Activated effector memory CD4-positive, alpha-beta T cell treated with Interleukin-2 at 50 U/mL for 16 hours (primary cell): ENCODE measurements around the gene URI1.
"Not testable (repeated sequence)": the region's sequence is repeated elsewhere in the genome, so short reads cannot be mapped to it uniquely, and the experiment has no call there.

Source experiments
- DNase-seq: peaks from one replicate; pipeline ENCODE4 v3.0.0-alpha.2; 2020

Gene URI1, protein sequence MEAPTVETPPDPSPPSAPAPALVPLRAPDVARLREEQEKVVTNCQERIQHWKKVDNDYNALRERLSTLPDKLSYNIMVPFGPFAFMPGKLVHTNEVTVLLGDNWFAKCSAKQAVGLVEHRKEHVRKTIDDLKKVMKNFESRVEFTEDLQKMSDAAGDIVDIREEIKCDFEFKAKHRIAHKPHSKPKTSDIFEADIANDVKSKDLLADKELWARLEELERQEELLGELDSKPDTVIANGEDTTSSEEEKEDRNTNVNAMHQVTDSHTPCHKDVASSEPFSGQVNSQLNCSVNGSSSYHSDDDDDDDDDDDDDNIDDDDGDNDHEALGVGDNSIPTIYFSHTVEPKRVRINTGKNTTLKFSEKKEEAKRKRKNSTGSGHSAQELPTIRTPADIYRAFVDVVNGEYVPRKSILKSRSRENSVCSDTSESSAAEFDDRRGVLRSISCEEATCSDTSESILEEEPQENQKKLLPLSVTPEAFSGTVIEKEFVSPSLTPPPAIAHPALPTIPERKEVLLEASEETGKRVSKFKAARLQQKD

DNA sequence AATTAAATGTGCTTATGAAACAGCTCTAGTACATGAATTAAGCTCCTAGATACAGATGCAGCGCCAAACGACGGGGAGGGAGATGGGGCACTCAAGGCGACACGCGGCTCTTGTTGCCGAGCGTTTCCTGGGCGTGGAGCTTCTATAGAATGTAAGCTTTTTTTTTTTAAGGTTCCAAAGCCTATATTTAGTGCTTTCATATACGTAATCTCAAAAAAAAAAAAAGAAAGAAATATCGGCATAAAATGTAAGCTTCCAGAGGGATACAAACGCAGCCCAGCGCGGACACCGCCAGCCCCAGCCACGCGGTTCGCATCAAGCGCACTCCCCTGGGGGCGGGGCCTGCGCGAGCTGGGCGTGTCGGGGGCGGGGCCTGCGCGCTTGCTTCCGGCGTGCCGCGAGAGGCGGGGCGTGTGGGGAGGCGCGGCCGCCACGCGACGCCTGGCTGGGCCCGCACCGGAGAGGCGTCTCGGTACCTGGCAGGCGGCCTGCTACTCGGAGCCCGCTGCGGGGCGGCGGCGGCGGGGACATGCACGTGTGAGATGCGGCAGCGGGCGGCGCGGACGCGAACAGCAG, at the start of gene URI1:
Gene URI1 (plus strand): TSS at position 412 of the 576 bp plus-strand sequence. CDS start 309 bp downstream, outside the sequence.
- peak; percentile 91 for DNase-seq

DNA sequence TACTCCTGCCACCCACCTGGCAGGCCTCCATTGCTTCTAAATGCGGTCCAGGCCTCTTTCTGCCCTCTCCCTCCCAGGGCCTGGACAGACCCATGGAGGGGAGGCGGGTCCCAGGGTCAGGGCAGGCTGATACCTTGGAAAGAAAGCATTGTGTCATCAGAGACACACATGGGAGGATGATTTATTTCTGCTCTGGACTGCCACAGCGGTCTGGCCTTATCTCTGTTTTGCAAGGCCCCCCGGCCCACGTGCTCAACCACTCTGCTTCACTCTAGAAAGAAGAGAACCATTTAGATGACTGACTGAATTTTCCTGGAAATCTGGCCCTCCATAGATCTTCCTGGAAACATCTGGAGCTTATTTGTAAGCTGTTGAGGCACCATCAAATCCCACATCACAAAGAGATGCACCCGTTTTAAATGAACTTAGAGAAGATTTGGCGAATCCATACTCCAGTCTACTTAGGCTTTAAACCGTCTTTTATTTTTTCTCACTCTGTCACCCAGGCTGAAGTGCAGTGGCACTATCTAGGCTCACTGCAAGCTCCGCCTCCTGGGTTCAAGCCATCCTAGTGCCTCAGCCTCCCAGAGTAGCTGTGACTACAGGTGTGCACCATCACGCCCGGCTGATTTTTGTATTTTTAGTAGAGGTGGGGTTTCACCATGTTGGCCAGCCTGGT, 48.3 kb upstream of the URI1 start:
- no peak for DNase-seq

DNA sequence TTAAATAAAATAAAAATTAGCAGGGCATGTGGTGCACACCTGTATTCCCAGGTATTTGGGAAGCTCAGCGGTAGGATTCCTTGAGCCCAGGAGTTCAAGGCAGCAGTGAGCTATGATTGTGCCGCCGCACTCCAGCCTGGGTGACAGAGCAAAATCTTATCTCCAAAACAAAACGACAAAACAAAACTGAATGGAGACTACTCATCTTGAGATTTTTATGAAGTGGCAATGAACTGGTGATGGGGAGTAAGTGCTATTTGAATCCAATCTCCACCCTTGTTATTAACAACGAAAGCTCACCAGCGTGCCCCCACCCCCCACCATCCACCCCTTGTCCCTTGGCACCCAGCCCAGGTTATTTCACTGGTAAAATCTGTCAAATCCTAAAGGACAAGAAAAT, 45.2 kb upstream of the URI1 start:
- DNase-seq = no peak

DNA sequence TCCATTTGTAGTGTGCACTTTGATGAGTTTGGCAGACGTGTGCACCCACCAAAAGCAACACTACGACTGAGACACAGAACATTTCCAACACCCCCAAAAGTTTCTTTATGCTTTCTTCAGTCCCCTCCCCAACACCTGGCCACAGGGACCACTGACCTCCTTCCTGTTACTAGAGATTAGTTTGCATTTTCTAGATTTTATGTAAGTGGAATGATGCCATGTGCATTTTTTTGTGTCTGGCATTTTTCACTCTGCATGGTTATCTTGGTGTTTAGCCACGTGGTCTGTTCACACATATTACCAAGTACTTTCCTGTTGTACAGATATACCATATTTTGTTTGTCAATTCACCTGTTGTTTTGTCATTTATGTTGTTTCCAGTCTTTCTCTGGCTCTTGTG, 44.6 kb upstream of the URI1 start:
- DNase-seq = no peak

DNA sequence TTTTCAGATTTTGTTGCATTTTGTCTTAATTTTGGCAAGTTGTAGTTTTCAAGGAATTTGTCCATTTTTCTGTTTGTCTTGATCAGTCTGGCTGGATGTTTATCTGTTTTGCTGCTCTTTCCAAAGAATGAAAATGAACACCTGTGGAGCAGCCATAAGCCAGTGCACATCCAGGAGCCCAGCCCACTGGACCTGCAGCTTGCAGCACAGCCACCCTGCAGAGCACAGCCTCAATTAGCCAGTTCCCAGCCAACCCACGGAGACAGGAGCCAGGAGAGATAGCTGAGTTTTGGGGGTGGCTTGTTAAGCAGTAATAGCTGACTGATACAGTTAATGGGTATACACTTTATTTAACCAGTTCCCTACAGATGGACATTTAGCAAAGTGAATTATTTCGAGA, 38.0 kb upstream of the URI1 start:
- DNase-seq = no peak

DNA sequence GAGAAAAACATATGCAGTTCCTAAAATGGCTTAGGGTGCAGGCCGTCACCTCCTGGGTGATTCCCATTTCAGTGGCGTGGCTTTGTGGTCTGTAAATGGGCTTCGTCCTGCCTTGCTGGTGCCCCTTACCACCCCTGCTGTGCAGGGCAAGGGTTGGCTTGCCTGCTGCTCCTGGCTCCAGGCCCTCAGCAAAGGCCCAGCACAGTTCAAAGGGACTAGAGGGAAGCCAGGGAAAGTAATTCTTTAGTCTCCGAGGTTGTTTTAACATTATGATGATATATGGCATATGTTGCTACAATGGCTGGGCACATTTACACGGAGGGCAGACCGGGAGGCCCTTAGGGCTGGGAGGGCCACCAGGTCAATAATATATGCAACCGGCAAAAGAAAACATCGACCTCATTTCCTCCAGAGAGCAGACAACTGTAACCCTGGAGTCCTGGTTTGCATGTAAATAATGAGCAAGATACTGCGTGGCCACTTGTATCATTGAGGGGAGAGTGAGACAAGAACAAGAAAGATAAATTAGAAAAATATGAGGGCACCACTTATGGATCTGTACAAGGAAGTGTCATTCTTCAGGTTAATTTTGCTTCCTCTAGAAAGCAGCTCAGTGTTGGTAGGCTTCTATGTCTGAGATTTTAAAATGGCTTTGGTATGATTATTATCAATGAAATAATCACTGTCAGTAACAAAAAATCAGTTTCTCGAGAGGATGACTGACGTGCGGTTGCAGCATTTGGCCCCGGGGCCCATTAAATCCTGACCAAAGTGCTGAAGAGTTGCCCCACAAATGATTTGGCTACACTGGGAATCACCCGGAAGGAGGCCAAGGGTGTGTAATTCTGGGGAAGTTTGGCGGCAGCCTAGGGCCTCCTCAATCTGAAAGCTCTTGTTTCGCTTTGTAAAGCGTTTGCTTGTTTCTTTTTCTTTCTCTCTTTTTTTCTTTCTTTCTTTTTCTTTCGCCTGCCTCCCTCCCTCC, 32.8 kb upstream of the URI1 start:
- DNase-seq = no peak

DNA sequence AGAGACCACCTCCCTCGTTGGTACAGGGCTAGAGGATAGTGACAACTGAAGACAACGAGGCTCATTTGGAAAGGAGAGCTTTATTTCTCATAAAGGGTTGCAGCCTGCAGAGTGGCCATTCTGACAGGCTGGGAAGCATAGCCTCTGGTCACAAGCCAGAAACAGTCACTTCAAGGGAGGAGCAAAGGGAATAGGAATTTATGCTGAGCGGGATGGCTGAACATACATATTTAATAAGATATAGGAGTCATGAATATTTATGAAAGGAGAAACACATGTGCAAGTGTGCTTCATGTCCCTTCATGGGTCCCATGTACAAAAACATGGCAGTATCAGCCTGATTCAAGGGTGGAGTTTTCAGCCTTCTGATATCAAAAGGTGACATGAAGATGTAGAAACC, 27.1 kb upstream of the URI1 start:
- no peak for DNase-seq

DNA sequence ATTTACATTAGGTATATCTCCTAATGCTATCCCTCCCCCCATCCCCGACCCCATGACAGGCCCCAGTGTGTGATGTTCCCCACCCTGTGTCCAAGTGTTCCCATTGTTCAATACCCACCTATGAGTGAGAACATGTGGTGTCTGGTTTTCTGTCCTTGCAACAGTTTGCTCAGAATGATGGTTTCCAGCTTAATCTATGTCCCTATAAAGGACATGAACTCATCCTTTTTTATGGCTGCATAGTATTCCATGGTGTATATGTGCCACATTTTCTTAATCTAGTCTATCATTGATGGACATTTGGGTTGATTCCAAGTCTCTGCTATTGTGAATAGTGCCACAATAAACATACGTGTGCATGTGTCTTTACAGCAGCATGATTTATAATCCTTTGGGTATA, 26.2 kb upstream of the URI1 start:
- DNase-seq = not testable (repeated sequence)

DNA sequence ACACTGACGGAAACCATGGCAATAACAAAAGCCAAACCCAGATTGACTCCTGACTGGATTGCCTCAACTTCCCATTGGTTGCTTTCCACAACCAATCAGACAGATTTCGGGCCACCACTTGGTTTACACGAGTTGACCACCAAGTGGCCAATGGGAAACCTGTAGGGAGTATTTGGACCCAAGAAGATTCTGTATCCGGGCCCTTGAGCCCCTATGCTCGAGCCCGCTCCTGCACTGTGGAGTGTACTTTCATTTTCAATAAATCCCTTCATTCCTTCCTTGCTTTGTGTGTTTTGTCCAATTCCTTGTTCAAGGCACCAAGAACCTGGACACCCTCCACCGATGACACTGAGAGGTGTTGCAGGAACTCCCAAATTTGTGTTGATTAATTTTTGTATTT, 24.1 kb upstream of the URI1 start:
- no peak for DNase-seq

DNA sequence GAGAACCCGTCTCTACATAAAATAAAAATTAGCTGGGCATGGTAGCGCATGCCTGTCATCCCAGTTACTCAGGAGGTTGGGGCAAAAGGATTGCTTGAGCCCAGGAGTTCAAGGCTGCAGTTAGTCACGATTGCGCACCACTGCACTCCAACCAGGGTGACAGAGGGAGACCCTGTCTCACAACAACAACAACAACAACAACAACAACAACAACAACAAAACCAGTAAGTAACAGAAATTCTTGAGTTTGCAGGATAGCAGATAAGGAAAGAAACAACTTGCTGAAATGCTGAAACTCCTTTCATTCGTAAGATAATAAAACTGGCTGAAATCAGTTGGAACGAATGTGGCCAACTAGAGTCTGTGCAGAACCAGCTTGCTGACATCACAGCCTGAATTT, 23.1 kb upstream of the URI1 start:
- no peak for DNase-seq

DNA sequence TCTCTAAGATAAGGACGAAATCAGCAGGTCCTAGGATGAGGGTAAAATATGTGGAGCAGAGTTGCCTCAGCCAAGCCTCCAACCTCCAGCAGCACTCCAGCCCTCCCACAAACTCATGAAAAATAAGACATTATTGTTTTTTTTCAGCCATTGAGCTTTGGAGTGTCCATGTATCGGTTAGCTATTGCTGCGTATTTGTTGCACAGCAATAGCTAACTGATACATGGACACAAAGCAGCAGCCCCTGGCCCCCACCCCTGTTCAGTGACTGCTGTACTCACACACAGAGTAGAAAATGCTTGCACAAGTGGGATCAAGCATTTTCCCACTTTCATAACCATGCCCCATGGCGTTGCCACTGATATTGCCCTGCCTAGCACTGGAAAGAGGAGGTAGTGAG, 19.1 kb upstream of the URI1 start:
- DNase-seq = no peak

DNA sequence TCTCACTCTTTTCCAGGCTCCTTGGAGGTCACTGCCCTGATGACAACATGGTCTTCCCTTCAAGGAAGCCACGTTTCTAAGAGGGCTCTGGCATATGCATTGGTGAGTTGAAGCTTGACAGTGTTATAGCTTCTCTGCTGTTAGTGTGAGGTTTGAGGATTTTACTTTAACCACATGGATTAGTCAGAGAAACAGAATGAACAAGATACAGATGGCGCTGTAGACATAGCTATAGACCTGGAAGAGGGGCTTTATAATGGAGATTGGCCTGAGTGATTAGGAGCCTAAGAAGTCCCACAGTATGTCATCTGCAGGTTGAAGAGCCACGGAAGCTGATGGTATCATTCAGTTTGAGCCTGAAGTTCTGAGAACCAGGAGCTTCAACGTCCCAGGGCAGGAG, 18.4 kb upstream of the URI1 start:
- DNase-seq = no peak

DNA sequence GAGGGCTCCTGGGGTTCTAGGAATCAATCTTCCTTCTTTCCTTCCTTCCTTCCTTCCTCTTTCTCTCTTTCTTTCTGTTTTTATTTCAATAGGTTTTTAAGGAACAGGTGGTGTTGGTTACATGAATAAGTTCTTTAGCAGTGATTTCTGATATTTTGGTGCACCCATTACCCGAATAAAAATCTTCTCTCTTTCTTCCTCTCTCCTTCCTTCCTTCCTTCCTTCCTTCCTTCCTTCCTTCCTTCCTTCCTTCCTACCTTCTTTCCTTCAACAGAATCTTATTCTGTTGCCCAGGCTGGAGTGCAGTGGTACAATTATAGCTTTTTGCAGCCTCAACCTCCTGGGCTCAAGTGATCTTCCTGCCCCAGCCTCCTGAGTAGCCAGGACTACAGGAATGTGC, 16.0 kb upstream of the URI1 start:
- DNase-seq = no peak

DNA sequence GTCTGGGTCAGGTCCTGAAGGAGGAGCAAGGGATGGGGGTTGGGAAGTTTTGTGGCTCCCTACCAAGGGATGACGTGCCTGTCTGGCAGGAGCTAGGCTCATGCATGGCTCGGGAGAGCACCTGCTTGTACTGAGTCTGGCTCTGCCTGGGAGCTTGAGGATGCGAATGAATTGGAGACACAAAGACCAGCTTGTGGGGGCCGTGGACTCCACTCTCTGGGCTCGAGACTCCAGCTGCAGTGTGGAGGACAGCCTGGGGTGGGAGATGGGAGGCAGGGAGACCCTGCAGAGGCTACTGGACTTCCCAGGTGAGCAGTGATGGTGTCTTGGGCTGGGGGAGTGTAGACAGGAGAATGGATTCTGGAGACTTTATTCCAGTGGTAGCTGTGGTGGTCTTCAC, 15.2 kb upstream of the URI1 start:
- DNase-seq = no peak

DNA sequence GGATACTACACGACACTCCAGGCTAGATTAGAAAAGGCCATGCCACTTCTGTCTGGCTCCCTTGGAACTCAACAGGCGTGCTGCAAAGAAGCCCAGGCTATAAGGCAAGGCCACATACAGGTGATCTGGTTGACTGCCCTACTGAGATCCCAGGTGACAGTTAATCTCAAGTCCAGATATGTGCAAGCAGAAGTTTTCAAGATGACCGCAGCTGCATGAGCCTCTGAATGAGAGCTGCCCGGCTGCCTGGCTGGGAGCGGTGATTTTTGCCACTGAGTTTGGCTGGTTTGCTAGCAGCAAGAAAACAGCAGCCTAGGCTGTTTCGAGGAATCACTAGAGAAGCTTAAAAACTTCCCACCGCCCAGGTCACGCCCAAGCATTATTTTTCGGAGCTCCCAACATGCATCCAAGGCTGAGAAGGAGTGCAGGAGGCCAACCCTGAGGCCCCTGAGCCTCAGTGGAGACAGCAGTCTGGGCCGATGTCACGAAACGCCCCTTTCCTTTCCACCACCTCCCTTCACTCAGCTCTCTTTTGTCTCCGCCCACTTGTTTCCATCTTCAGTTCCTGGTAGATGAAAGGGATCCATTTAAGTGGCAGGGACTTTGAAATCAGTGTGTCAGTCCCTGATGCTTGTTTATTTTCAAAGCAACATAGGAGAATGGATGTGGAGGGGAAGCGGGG, 14.0 kb upstream of the URI1 start:
- no peak for DNase-seq

DNA sequence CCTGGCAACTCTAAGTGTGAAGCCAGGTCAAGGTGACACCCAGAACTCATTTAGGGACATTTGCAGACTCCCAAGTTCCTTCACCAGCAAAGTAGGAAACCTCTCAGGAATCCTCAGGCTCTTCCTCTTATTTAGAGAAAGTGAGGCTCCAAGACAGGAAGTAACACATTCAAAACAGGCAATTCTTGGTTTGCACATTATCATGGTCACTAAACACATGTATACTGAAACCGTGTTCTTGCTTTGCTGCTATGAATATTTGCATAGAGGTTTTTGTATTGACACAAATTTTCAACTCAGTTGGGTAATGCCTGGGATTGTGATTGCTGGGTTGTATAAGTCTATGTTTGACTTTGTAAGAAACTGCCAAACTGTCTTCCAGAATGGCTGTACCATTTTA, 13.2 kb upstream of the URI1 start:
- no peak for DNase-seq

DNA sequence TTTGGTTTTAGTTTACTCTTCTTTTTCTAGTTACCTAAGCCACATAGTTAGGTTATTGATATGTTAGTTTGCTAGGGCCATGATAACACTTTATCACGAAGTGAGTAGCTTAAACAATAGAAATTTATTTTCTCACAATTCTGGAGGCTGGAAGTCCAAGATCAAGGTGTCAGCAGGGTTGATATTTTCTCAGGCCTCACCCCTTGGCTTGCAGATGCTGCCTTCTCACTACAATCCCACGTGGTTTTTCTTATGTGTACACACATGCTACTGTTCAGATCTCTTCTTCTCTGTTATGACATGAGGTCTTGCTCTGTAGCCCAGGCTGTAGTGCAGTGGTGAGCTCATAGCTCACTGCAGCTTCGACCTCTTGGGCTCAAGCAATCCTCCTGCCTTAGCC, 7.8 kb upstream of the URI1 start:
- DNase-seq = no peak

DNA sequence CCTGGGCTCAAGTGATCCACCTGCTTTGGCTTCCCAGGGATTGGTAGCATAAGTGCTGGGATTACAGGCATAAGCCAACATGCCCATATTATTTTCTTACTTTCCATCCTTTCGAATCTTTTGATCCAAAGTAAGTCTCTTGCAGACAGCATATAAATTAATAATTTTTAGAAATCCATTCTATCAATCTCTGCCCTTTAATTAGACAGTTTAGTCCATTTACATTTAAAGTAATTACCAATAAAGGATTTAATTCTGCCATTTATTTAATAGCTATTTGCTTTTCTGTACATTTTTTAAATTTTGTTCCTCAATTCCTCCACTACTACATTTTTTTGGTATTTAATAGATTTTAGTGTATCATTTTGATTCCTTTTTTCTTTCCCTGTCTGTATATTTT, 7.3 kb upstream of the URI1 start:
- no peak for DNase-seq

DNA sequence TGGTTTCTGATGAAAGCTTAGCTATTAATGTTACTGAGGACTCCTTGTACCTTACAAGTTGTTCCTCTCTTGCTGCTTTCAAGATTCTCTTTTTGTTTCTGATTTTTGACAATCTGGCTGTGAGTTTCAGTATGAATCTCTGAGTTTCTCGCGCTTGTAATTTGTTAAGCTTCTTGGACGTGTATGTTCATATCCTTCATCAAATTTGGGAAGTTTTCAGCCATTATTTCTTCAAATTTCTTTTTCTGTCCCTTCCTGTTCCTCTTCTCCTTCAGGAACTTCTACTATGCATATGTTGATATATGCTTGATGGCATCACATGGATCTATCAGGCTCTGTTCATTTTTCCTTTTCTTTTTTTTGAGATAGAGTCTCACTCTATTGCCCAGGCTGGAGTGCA, 5.6 kb upstream of the URI1 start:
- no peak for DNase-seq

DNA sequence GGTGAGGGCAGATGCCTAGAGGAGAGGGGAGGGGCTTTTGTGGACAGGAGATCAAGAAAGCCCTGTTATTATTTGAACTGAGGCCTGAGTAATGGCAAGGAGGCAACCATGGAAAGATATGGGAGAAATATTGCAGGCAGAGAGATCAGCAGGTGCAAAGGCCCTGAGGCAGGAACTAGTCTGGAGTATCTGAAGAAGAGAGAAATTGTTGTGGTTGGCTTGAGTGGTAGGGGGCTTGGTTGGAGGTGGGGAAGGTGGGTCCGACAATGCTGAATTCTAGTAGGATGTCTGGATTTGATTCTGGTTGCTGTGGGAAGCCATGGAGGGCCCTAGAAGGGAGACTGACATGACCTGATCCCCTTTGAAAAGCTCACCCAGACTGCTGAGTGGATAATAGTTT, 2.4 kb upstream of the URI1 start:
- no peak for DNase-seq

DNA sequence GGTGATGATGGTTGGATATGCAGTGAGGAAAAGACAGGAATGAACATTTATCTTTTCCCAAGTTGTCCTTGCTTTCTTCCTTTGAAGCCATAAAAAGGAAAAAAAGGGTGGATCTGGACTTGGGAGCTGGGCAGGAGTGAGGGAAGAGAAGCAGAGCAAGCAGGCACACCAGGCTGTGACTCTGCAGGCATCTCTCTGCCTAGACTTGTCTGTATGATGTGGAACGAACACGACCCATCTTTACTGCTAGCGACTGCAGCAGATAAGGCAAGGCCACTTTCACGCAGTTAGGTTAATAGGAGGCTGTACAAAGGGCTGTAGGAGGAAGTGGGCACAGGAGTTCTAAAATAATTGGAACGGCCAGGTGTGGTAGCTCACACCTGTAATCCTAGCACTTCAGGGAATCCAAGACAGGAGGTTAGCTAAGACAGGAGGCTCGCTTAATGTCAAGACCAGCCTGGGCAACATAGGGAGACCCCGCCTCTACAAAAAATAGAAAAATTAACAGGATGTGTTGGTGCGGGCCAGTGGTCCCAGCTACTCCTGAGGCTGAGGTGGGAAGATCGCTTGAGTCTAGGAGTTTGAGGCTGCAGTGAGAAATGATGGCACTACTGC, 961 bp upstream of the URI1 start:
- no peak for DNase-seq
